ENCODE measurements around the gene SERPINE1. TPM values are rescaled to one million over a fixed set of nuclear protein-coding genes. Genes with fewer than 3 reads are reported as not detected.

The SERPINE1 gene
- total and polyA plus RNA-seq, 2 of the 4 experiments (the other 2 are of a cell fraction): 1,441 to 2,783 TPM

DNA sequence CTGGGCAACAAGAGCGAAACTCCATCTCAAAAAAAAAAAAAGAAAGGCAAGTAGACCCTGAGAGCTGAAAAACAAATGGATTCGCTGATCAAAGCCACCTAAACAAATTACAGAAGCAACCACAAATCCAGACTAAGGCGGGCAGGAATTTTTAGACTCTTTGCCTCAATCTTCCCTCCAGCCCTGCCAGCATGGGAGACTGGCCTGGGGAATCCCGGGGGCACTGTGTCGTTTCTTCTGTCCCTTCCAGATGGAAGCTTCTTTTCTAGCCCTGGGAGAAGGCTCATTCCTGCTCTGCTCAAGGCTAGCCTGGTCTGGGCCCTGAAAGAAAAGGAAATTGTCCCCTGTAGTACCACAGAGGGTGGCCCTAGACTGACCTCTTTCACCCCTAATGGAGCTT is 15.6 kb upstream of the SERPINE1 start:
- POLR2A ChIA-PET (ENCODE audit: unreplicated experiment): interaction anchor here (0.8 kb wide), 1 partner anchor 12 kb away, joined by 7 read pairs; no protein-coding TSS in a partner anchor
- H3K4me1 ChIP-seq (ENCODE audit: control insufficient read depth, insufficient read depth, low read length): peaks cover 9% of the 10 kb centered on the region

More for the DNA sequence above, 15.6 kb upstream of the SERPINE1 start:
- H3K4ac ChIP-seq (ENCODE audit: low read depth, low read length): peak overlapping the region; percentile 74
- CTCF ChIA-PET: interaction anchor here (0.6 to 0.9 kb wide), 3 partner anchors 14 to 75 kb away, joined by 3 to 6 read pairs (median 3); no protein-coding TSS in a partner anchor
- peaks cover 11% of the 10 kb centered on the region for H3K9me1 ChIP-seq (ENCODE audit: insufficient read depth, low read length)
- H3K14ac ChIP-seq (replicated peaks; ENCODE audit: low read depth, low read length): peak overlapping the region; percentile 45
- TF ChIP-seq CHD1 (IDR thresholded peaks at IDR 0.05; ENCODE audit: low read depth, low read length) (no peak), FOS (IDR thresholded peaks at IDR 0.05; ENCODE audit: low read depth, low read length) (no peak), NFE2L2 (IDR thresholded peaks at IDR 0.05; ENCODE audit: low read depth, low read length) (no peak), CEBPB (IDR thresholded peaks at IDR 0.05; ENCODE audit: low read depth, low read length) (no peak), RFX5 (IDR thresholded peaks at IDR 0.05; ENCODE audit: low read depth, low read length) (no peak), POLR2A (IDR thresholded peaks at IDR 0.05; ENCODE audit: low read depth, low read length) (no peak), SMC3 (IDR thresholded peaks at IDR 0.05; ENCODE audit: low read depth, low read length) (no peak), RCOR1 (IDR thresholded peaks at IDR 0.05; ENCODE audit: insufficient replicate concordance, low read length) (no peak)
- TF ChIP-seq, protein P1, sequence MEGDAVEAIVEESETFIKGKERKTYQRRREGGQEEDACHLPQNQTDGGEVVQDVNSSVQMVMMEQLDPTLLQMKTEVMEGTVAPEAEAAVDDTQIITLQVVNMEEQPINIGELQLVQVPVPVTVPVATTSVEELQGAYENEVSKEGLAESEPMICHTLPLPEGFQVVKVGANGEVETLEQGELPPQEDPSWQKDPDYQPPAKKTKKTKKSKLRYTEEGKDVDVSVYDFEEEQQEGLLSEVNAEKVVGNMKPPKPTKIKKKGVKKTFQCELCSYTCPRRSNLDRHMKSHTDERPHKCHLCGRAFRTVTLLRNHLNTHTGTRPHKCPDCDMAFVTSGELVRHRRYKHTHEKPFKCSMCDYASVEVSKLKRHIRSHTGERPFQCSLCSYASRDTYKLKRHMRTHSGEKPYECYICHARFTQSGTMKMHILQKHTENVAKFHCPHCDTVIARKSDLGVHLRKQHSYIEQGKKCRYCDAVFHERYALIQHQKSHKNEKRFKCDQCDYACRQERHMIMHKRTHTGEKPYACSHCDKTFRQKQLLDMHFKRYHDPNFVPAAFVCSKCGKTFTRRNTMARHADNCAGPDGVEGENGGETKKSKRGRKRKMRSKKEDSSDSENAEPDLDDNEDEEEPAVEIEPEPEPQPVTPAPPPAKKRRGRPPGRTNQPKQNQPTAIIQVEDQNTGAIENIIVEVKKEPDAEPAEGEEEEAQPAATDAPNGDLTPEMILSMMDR (conservative IDR thresholded peaks at IDR 0.05; ENCODE audit: low read depth, low read length): no peak
- peak overlapping the region; percentile 50 for H2AK9ac ChIP-seq (replicated peaks; ENCODE audit: low read depth, low read length, poor library complexity)
- H3K4me3 ChIP-seq (ENCODE audit: insufficient read depth, low read depth, low read length): no peak overlapping the region
- BruUV-seq (replicated peaks): no TSS peak
- H3K18ac ChIP-seq (ENCODE audit: low read depth, low read length): no peak overlapping the region
- no peak overlapping the region for H3K9ac ChIP-seq (ENCODE audit: low read depth, low read length)
- H3K27me3 ChIP-seq (ENCODE audit: control insufficient read depth, insufficient read depth, low read length): no peaks in the 10 kb centered on the region
- DNase-seq (no peak), ATAC-seq (ENCODE audit: low read depth) (no peak)
- H2AFZ ChIP-seq (replicated peaks; ENCODE audit: low read length, poor library complexity): peak overlapping the region; percentile 23
- H2BK5ac ChIP-seq (ENCODE audit: low read depth, low read length, poor library complexity, severe bottlenecking): no peak overlapping the region
- peak overlapping the region; percentile 4 to 74; a peak in 2 of 4 replicates for H4K8ac ChIP-seq (ENCODE audit: low read depth in 2 of 2, low read length in 2 of 2)
- peak overlapping the region; percentile 76; the same call in 1 of the 2 replicates for H4K91ac ChIP-seq (ENCODE audit: insufficient read depth, low read depth, low read length)
- H3K36me3 ChIP-seq (ENCODE audit: control insufficient read depth, insufficient read depth, low read length): no peaks in the 10 kb centered on the region
- no peak overlapping the region for H3K23ac ChIP-seq (ENCODE audit: low read depth, low read length)
- H3K9me3 ChIP-seq (ENCODE audit: control insufficient read depth, insufficient read depth, low read length): no peaks in the 10 kb centered on the region
- H3K27ac ChIP-seq (ENCODE audit: insufficient read depth, low read length): no peak overlapping the region
- H3K79me1 ChIP-seq (ENCODE audit: low read depth in 1 of 2, low read length in 2 of 2): peaks cover 0 to 6% of the 10 kb centered on the region in 2 experiments; a peak in 1 of 4 replicates
- H2AK5ac ChIP-seq (ENCODE audit: low read depth, low read length): peak overlapping the region; percentile 81
- H2BK15ac ChIP-seq (ENCODE audit: low read depth, low read length): no peak overlapping the region
- peak overlapping the region; percentile 49; the same call in 1 of the 2 replicates for H2BK20ac ChIP-seq (ENCODE audit: low read depth, low read length)
- H4K5ac ChIP-seq (ENCODE audit: low read depth, low read length): no peak overlapping the region
- no CpG with 5 or more reads among the region's 5 CpGs for WGBS, 2 experiments (ENCODE audit: extremely low coverage in 2 of 2, insufficient read length in 1 of 2)
- intact Hi-C loops (cut with micrococcal nuclease): no loop called here
- H4K20me1 ChIP-seq (ENCODE audit: insufficient read depth, low read length): no peaks in the 10 kb centered on the region
- dilution Hi-C loops (cut with HindIII; ENCODE audit: low sequenced_read_pairs, unreplicated experiment): no loop called here
- H3K56ac ChIP-seq (ENCODE audit: extremely low read depth, insufficient read depth, low read length): no peak overlapping the region
- peak overlapping the region; percentile 50; the same call in 1 of the 2 replicates for H2BK120ac ChIP-seq (ENCODE audit: low read depth, low read length)
- in situ Hi-C loops (cut with MboI; ENCODE audit: low sequenced_read_pairs): loop anchor here (25.0 kb wide), 1 partner anchor 674 kb away; the partner anchor contains the start of genes MEPCE, PPP1R35 and ZCWPW1
- H3K4me2 ChIP-seq (ENCODE audit: low read depth, low read length): no peak overlapping the region

Data from IMR-90 (cell line).